Progenitor cell of endocrine pancreas (in vitro differentiated cells): ENCODE data around the gene NEK1. TPM values are rescaled to one million over a fixed set of nuclear protein-coding genes. Genes with fewer than 3 reads are reported as not detected.

Source experiments
- DNase-seq: peaks from one replicate; pipeline ENCODE4 v3.0.0; 2021; ENCODE audit warnings: low spot score; ENCODE audit not compliant: unreplicated experiment
- H3K27ac Mint-ChIP-seq: 2 replicates; pipeline ENCODE4 v1.8.0; 2021; ENCODE audit warnings: mild to moderate bottlenecking, moderate library complexity, mixed read lengths
- H3K27me3 Mint-ChIP-seq: 2 replicates; pipeline ENCODE4 v1.8.0; 2021; ENCODE audit warnings: mixed read lengths
- H3K36me3 Mint-ChIP-seq: 2 replicates; pipeline ENCODE4 v1.8.0; 2022; ENCODE audit warnings: mixed read lengths; ENCODE audit not compliant: insufficient read depth
- H3K4me1 Mint-ChIP-seq: 2 replicates; pipeline ENCODE4 v1.8.0; 2021; ENCODE audit warnings: low read depth, mixed read lengths
- H3K4me3 Mint-ChIP-seq: 2 replicates; pipeline ENCODE4 v1.8.0; 2021; ENCODE audit warnings: low read depth, mild to moderate bottlenecking, moderate library complexity, mixed read lengths
- H3K9me3 Mint-ChIP-seq: 2 replicates; pipeline ENCODE4 v1.8.0; 2021; ENCODE audit warnings: low read depth, mixed read lengths
- total RNA-seq: library from RNA; stranded (reverse); gene quantifications from 2 replicates; pipeline ENCODE4 v1.2.1, GENCODE V29; 2021
- TF ChIP-seq, protein P1 (sequence below): fragments of 200-600 bp; sonication (generic); IDR thresholded peaks from one replicate; pipeline ENCODE4 v1.5.0; 2021; ENCODE audit warnings: antibody characterized with exemption, mild to moderate bottlenecking; ENCODE audit not compliant: unreplicated experiment

The NEK1 gene
- total RNA-seq, 1 donor from 2014 or later = 15.0 TPM

DNA sequence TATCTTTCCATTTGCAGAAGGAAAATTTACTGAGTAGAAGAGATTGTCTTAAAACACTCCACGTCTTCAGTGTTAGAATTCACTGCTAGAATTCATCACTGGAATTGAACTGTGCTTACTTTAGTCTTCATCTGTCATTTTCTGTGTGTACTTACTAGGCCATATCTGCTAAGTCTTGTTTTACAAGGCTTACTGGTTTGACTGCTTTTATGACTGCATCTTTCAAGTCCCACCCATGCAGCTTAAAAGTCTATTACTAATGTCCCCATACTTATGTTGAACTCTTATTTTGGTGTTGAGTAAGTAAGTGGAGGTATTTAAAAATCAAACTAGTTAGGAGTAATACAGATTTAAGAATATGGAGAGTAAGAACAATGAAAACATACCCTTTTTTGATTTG, 22.6 kb upstream of the NEK1 start:
- peak overlapping the region; percentile 85 for H3K27ac Mint-ChIP-seq
- no peak for DNase-seq
- H3K9me3 Mint-ChIP-seq = peaks cover 9% of the 10 kb centered on the region
- TF ChIP-seq, protein P1, sequence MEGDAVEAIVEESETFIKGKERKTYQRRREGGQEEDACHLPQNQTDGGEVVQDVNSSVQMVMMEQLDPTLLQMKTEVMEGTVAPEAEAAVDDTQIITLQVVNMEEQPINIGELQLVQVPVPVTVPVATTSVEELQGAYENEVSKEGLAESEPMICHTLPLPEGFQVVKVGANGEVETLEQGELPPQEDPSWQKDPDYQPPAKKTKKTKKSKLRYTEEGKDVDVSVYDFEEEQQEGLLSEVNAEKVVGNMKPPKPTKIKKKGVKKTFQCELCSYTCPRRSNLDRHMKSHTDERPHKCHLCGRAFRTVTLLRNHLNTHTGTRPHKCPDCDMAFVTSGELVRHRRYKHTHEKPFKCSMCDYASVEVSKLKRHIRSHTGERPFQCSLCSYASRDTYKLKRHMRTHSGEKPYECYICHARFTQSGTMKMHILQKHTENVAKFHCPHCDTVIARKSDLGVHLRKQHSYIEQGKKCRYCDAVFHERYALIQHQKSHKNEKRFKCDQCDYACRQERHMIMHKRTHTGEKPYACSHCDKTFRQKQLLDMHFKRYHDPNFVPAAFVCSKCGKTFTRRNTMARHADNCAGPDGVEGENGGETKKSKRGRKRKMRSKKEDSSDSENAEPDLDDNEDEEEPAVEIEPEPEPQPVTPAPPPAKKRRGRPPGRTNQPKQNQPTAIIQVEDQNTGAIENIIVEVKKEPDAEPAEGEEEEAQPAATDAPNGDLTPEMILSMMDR = no peak
- no peaks in the 10 kb centered on the region for H3K27me3 Mint-ChIP-seq
- H3K4me1 Mint-ChIP-seq = peaks cover 39% of the 10 kb centered on the region
- H3K36me3 Mint-ChIP-seq = peaks cover 33% of the 10 kb centered on the region
- H3K4me3 Mint-ChIP-seq = peak overlapping the region; percentile 36

DNA sequence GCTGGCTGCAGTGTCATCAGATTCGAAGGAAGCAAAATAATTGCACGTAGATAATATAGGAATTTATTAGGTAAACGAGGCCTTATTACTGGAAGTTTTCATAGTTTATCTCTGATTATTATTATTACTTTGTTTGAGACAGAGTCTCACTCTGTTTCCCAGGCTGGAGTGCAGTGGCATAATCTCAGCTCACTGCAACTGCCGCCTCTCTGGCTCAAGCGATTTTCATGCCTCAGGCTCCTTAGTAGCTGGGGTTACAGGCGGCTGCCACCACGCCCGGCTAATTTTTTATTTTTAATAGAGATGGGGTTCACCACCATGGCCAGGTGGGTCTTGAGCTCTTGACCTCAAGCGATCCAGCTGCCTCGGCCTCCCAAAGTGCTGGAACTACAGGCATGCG, 20.5 kb upstream of the NEK1 start:
- Mint-ChIP-seq H3K27me3 (no peaks in the 10 kb centered on the region), H3K36me3 (peaks cover 25% of the 10 kb centered on the region), H3K9me3 (peaks cover 9% of the 10 kb centered on the region), H3K27ac (no peak overlapping the region), H3K4me3 (no peak overlapping the region), H3K4me1 (peaks cover 43% of the 10 kb centered on the region)
- DNase-seq = no peak
- TF ChIP-seq, protein P1 = no peak

DNA sequence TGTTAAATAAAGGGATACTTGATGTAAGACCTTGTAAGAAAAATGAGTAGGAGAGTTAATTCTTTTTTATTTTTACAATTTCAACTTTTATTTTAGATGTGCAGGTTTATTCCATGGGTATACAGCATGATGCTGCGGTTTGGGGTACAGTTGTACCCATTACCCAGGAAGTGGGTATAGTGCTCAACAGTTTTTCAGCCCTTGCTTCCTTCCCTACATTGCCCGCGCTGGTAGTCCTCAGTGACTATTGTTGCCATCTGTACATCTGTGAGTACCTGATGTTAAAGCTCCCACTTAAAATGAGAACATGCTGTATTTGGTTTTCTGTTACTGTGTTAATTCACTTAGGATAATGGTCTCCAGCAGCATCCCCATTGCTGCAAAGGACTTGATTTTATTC, 17.7 kb upstream of the NEK1 start:
- peaks cover 9% of the 10 kb centered on the region for H3K9me3 Mint-ChIP-seq
- H3K27me3 Mint-ChIP-seq = no peaks in the 10 kb centered on the region
- H3K36me3 Mint-ChIP-seq = peaks cover 17% of the 10 kb centered on the region
- H3K4me1 Mint-ChIP-seq = peaks cover 44% of the 10 kb centered on the region
- TF ChIP-seq, protein P1 = no peak
- H3K4me3 Mint-ChIP-seq = no peak overlapping the region
- no peak for DNase-seq
- no peak overlapping the region for H3K27ac Mint-ChIP-seq

DNA sequence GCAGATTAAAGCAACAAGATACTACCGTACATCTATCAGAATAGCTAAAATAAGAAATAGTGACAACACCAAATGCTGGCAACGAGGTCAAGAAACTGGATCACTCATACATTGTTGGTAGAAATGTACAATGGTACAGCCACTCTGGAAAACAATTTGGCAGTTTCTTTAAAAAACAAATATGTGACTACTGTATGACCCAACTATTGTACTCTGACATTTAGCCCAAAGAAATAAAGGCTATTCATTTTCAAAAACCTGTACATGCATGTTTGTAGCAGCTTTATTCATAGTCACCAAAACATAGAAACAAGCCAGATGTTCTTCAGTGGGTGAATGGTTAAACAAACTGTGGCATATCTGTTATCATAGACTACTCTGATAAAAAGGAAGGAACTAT, 16.2 kb upstream of the NEK1 start:
- no peak for DNase-seq
- Mint-ChIP-seq H3K4me1 (peaks cover 33% of the 10 kb centered on the region), H3K9me3 (peaks cover 9% of the 10 kb centered on the region), H3K4me3 (no peak overlapping the region), H3K27me3 (no peaks in the 10 kb centered on the region), H3K27ac (no peak overlapping the region), H3K36me3 (peaks cover 17% of the 10 kb centered on the region)
- TF ChIP-seq, protein P1 = no peak

DNA sequence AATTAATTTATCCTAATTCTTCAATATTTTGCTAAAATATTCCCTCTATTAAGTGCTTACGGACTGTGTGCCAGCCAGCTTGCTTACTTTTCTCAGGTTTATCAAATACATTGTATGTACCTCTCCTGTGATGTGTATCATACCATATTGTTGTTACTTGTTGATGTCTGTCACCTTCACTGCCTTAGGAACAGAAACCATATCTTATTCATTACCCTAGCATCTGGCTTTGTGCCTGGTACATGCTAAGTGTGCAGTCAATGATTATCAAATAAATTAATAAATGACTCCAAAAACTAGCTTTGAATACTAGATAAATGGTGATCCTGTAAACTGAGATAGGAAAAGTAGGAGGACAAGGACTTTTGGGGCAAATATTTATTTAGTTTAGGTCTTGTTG, 14.9 kb upstream of the NEK1 start:
- Mint-ChIP-seq H3K27ac (no peak overlapping the region), H3K9me3 (peaks cover 9% of the 10 kb centered on the region), H3K27me3 (no peaks in the 10 kb centered on the region), H3K36me3 (peaks cover 17% of the 10 kb centered on the region), H3K4me3 (no peak overlapping the region), H3K4me1 (peaks cover 34% of the 10 kb centered on the region)
- TF ChIP-seq, protein P1 = no peak
- DNase-seq = no peak
